ENCODE data around the gene SIKE1.
"Not testable (repeated sequence)": the region's sequence is repeated elsewhere in the genome, so short reads cannot be mapped to it uniquely, and the experiment has no call there.

Gene SIKE1

GRCh38 chr1:114780344-114781226, at the start of gene SIKE1:
SIKE1 (minus strand) TSS chr1:114780685; CDS start chr1:114780607, 78 bp downstream.
- DNase-seq (ENCODE audit: low read depth, low spot score): peak; percentile 86

GRCh38 chr1:114830075-114830474, 49.6 kb upstream of the SIKE1 start:
- 0 out of 2 replicates have a peak overlapping the region, but pooled peaks have one; percentile 28 for H3K27ac ChIP-seq
- DNase-seq (ENCODE audit: low read depth, low spot score); H3K9ac ChIP-seq (ENCODE audit: insufficient read length); H3K4me3 ChIP-seq; H3K36me3 ChIP-seq (ENCODE audit: insufficient read depth, low read length); H3K9me3 ChIP-seq (ENCODE audit: low read depth, low read length): not testable (repeated sequence)

More at GRCh38 chr1:114780344-114781226, at the start of gene SIKE1:
- Histone ChIP-seq H3K9ac (ENCODE audit: insufficient read length) (peak within 1 kb of the TSS; percentile 91), H3K9me3 (ENCODE audit: low read depth, low read length) (no peaks in the 10 kb centered on the region), H3K4me3 (peak within 1 kb of the TSS; percentile 95), H3K36me3 (ENCODE audit: insufficient read depth, low read length) (peaks cover 32% of the 10 kb centered on the region), H3K27ac (peak within 1 kb of the TSS; percentile 88)
- TF ChIP-seq POLR2AphosphoS5 (IDR thresholded peaks at IDR 0.05; ENCODE audit: borderline replicate concordance, low read depth, low read length) (peak; percentile 99), FOXP2 (optimal IDR thresholded peaks at IDR 0.05; ENCODE audit: control extremely low read depth, extremely low read length, insufficient read depth) (peak; percentile 10), EZH2 (IDR thresholded peaks at IDR 0.05) (no peak)

- no peak for DNase-seq (ENCODE audit: low read depth, low spot score)
- no peak overlapping the region for H3K9ac ChIP-seq (ENCODE audit: insufficient read length)
- H3K27ac ChIP-seq: no peak overlapping the region
- H3K9me3 ChIP-seq (ENCODE audit: low read depth, low read length): no peaks in the 10 kb centered on the region
- TF ChIP-seq FOXP2 (optimal IDR thresholded peaks at IDR 0.05; ENCODE audit: control extremely low read depth, extremely low read length, insufficient read depth) (no peak), EZH2 (IDR thresholded peaks at IDR 0.05) (no peak), POLR2AphosphoS5 (IDR thresholded peaks at IDR 0.05; ENCODE audit: borderline replicate concordance, low read depth, low read length) (no peak)
- H3K4me3 ChIP-seq: no peak overlapping the region
- no peaks in the 10 kb centered on the region for H3K36me3 ChIP-seq (ENCODE audit: insufficient read depth, low read length)
These were observed 47.8 kb upstream of the SIKE1 start for GRCh38 chr1:114828251-114828650.

- Histone ChIP-seq H3K36me3 (ENCODE audit: insufficient read depth, low read length) (no peaks in the 10 kb centered on the region), H3K9ac (ENCODE audit: insufficient read length) (no peak overlapping the region), H3K4me3 (no peak overlapping the region), H3K27ac (no peak overlapping the region), H3K9me3 (ENCODE audit: low read depth, low read length) (no peaks in the 10 kb centered on the region; the same call in 1 of the 2 replicates)
- DNase-seq (ENCODE audit: low read depth, low spot score): no peak
- TF ChIP-seq EZH2 (IDR thresholded peaks at IDR 0.05): no peak
- TF ChIP-seq FOXP2 (optimal IDR thresholded peaks at IDR 0.05; ENCODE audit: control extremely low read depth, extremely low read length, insufficient read depth): no peak
- TF ChIP-seq POLR2AphosphoS5 (IDR thresholded peaks at IDR 0.05; ENCODE audit: borderline replicate concordance, low read depth, low read length): no peak
These were observed 41.5 kb upstream of the SIKE1 start for GRCh38 chr1:114821978-114822377.

GRCh38 chr1:114820392-114820791, 39.9 kb upstream of the SIKE1 start:
- Histone ChIP-seq H3K9me3 (ENCODE audit: low read depth, low read length) (no peaks in the 10 kb centered on the region; the same call in 1 of the 2 replicates), H3K36me3 (ENCODE audit: insufficient read depth, low read length) (no peaks in the 10 kb centered on the region), H3K4me3 (no peak overlapping the region), H3K9ac (ENCODE audit: insufficient read length) (no peak overlapping the region), H3K27ac (no peak overlapping the region)
- no peak for TF ChIP-seq POLR2AphosphoS5 (IDR thresholded peaks at IDR 0.05; ENCODE audit: borderline replicate concordance, low read depth, low read length)
- no peak for TF ChIP-seq FOXP2 (optimal IDR thresholded peaks at IDR 0.05; ENCODE audit: control extremely low read depth, extremely low read length, insufficient read depth)
- TF ChIP-seq EZH2 (IDR thresholded peaks at IDR 0.05): no peak
- no peak for DNase-seq (ENCODE audit: low read depth, low spot score)

GRCh38 chr1:114819869-114820268, 39.4 kb upstream of the SIKE1 start:
- H3K9me3 ChIP-seq (ENCODE audit: low read depth, low read length): no peaks in the 10 kb centered on the region; the same call in 1 of the 2 replicates

GRCh38 chr1:114804449-114804848, 24.0 kb upstream of the SIKE1 start:
- not testable (repeated sequence) for H3K27ac ChIP-seq; DNase-seq (ENCODE audit: low read depth, low spot score); H3K9ac ChIP-seq (ENCODE audit: insufficient read length); H3K9me3 ChIP-seq (ENCODE audit: low read depth, low read length); H3K36me3 ChIP-seq (ENCODE audit: insufficient read depth, low read length); H3K4me3 ChIP-seq

More at GRCh38 chr1:114819869-114820268, 39.4 kb upstream of the SIKE1 start:
- no peak for TF ChIP-seq EZH2 (IDR thresholded peaks at IDR 0.05)
- no peak for TF ChIP-seq FOXP2 (optimal IDR thresholded peaks at IDR 0.05; ENCODE audit: control extremely low read depth, extremely low read length, insufficient read depth)
- TF ChIP-seq POLR2AphosphoS5 (IDR thresholded peaks at IDR 0.05; ENCODE audit: borderline replicate concordance, low read depth, low read length): no peak
- Histone ChIP-seq H3K27ac (no peak overlapping the region), H3K4me3 (no peak overlapping the region), H3K36me3 (ENCODE audit: insufficient read depth, low read length) (no peaks in the 10 kb centered on the region), H3K9ac (ENCODE audit: insufficient read length) (no peak overlapping the region)
- DNase-seq (ENCODE audit: low read depth, low spot score): no peak

GRCh38 chr1:114803001-114803400, 22.5 kb upstream of the SIKE1 start:
- Histone ChIP-seq H3K27ac (no peak overlapping the region), H3K4me3 (no peak overlapping the region), H3K9ac (ENCODE audit: insufficient read length) (no peak overlapping the region), H3K9me3 (ENCODE audit: low read depth, low read length) (no peaks in the 10 kb centered on the region), H3K36me3 (ENCODE audit: insufficient read depth, low read length) (no peaks in the 10 kb centered on the region)
- no peak for TF ChIP-seq FOXP2 (optimal IDR thresholded peaks at IDR 0.05; ENCODE audit: control extremely low read depth, extremely low read length, insufficient read depth)
- no peak for TF ChIP-seq POLR2AphosphoS5 (IDR thresholded peaks at IDR 0.05; ENCODE audit: borderline replicate concordance, low read depth, low read length)
- TF ChIP-seq EZH2 (IDR thresholded peaks at IDR 0.05): no peak
- no peak for DNase-seq (ENCODE audit: low read depth, low spot score)

- no peaks in the 10 kb centered on the region for H3K36me3 ChIP-seq (ENCODE audit: insufficient read depth, low read length)
- no peak for DNase-seq (ENCODE audit: low read depth, low spot score)
- H3K9ac ChIP-seq (ENCODE audit: insufficient read length): no peak overlapping the region
- H3K4me3 ChIP-seq: no peak overlapping the region
- TF ChIP-seq POLR2AphosphoS5 (IDR thresholded peaks at IDR 0.05; ENCODE audit: borderline replicate concordance, low read depth, low read length) (no peak), EZH2 (IDR thresholded peaks at IDR 0.05) (no peak), FOXP2 (optimal IDR thresholded peaks at IDR 0.05; ENCODE audit: control extremely low read depth, extremely low read length, insufficient read depth) (no peak)
- no peaks in the 10 kb centered on the region for H3K9me3 ChIP-seq (ENCODE audit: low read depth, low read length)
- H3K27ac ChIP-seq: no peak overlapping the region
These were observed 13.6 kb upstream of the SIKE1 start for GRCh38 chr1:114794038-114794437.

- H3K27ac ChIP-seq; H3K9ac ChIP-seq (ENCODE audit: insufficient read length); H3K36me3 ChIP-seq (ENCODE audit: insufficient read depth, low read length); H3K4me3 ChIP-seq; DNase-seq (ENCODE audit: low read depth, low spot score); H3K9me3 ChIP-seq (ENCODE audit: low read depth, low read length): not testable (repeated sequence)
These were observed 10.1 kb upstream of the SIKE1 start for GRCh38 chr1:114790581-114790980.

GRCh38 chr1:114786440-114786839, 6.0 kb upstream of the SIKE1 start:
- DNase-seq (ENCODE audit: low read depth, low spot score); H3K9me3 ChIP-seq (ENCODE audit: low read depth, low read length); H3K36me3 ChIP-seq (ENCODE audit: insufficient read depth, low read length); H3K9ac ChIP-seq (ENCODE audit: insufficient read length); H3K4me3 ChIP-seq; H3K27ac ChIP-seq: not testable (repeated sequence)
